ENCODE data around the gene ACTG1. TPM values are rescaled to one million over a fixed set of nuclear protein-coding genes. Genes with fewer than 3 reads are reported as not detected.
"Not testable (repeated sequence)": the region's sequence is repeated elsewhere in the genome, so short reads cannot be mapped to it uniquely, and the experiment has no call there.

Gene ACTG1
- total and polyA plus RNA-seq, 3 donors from 2014 or later: 1,571 to 2,057 (median 1,790) TPM

DNA sequence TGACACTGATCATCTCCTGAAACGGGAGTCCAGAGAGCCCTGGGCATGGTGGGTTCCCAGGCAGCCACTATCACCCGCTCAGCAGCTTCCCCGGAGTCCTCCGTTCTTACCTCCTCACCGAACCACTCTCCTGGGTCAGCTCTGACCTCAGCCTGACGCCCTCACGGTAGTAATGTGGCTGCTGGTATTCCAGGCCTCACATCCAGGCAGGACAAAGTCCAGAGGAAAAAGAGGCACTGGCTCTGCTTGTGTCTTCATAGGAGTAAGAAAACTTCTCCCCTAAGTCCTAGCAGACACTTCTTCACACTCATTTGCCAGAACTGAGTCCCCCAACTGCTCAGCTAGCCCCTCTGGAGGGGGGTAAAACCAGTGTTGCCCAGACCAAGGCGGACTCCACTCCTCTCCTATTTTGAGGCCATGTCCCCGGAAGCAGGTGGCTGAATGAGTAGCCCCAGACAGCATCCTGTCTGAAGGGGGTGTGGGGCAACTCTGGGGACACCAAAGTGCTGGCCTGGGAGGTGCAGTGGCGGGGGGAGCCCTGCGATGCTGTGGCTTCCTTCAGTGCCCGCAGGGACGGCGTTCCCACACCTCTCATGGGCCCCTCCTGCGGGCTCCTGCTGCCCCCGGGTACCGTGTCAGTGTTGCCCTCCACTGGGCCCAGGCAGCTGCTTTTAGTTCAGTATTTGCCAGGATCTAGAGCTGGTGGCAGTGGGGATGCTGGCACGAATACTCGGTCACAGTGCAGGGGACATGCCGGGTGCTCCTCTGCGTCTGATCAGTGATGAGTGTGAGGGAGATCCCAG, 20.9 kb upstream of the ACTG1 start:
- Histone ChIP-seq H3K4me1 (peaks cover 6% of the 10 kb centered on the region), H3K27me3 (no peaks in the 10 kb centered on the region), H3K36me3 (ENCODE audit: low read depth, missing control alignments) (no peaks in the 10 kb centered on the region), H3K27ac (no peak overlapping the region), H3K4me3 (no peak overlapping the region), H3K9me3 (no peaks in the 10 kb centered on the region)
- intact Hi-C loops (cut with DNase I; ENCODE audit: low total_unique reads): no loop called here
- DNase-seq: no peak
- no peak for TF ChIP-seq POLR2A (IDR thresholded peaks at IDR 0.05)
- TF ChIP-seq, protein P1, sequence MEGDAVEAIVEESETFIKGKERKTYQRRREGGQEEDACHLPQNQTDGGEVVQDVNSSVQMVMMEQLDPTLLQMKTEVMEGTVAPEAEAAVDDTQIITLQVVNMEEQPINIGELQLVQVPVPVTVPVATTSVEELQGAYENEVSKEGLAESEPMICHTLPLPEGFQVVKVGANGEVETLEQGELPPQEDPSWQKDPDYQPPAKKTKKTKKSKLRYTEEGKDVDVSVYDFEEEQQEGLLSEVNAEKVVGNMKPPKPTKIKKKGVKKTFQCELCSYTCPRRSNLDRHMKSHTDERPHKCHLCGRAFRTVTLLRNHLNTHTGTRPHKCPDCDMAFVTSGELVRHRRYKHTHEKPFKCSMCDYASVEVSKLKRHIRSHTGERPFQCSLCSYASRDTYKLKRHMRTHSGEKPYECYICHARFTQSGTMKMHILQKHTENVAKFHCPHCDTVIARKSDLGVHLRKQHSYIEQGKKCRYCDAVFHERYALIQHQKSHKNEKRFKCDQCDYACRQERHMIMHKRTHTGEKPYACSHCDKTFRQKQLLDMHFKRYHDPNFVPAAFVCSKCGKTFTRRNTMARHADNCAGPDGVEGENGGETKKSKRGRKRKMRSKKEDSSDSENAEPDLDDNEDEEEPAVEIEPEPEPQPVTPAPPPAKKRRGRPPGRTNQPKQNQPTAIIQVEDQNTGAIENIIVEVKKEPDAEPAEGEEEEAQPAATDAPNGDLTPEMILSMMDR (IDR thresholded peaks at IDR 0.05): no peak
- 80 to 83% methylated on average over 7 to 21 of the region's 21 CpGs for WGBS, 2 donors

DNA sequence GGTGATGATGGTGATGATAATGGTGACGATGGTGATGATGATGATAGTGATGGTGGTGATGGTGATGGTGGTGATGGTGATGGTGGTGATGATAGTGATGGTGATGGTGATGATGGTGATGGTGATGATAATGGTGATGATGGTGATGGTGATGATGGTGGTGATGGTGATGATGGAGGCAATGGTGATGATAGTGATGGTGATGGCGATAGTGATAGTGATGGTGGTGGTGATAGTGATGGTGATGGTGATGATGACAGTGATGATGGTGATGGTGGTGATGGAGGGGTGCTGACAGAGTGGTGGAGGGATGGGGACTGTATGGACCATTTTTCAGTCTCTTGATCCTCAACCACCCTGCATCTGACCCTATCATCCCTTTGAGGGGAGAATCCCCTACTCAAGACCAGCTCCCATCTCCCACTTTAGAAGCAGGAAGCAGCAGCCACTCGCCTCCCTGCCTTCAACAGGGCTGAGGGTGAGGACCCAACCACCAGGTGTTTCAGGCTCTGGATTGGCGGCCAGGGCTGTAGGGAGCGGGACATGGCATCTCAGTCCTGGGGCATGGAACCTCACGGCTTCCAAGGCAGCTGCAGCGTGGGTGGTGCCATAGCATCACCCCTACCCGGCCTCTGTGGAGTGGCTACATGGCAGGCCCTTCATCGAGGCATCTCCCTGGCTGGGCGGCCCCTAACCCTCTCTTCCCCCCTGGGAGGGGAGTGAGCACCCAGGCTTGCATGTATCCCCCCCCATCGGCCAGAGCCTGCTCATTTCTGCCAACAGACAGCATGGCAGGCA, 20.1 kb upstream of the ACTG1 start:
- no peak for DNase-seq
- H3K36me3 ChIP-seq (ENCODE audit: low read depth, missing control alignments): no peaks in the 10 kb centered on the region
- no peak overlapping the region for H3K4me3 ChIP-seq
- H3K4me1 ChIP-seq: peaks cover 6% of the 10 kb centered on the region
- 90 to 96% methylated on average over 7 to 9 of the region's 11 CpGs for WGBS, 2 donors
- H3K27me3 ChIP-seq: no peaks in the 10 kb centered on the region
- TF ChIP-seq POLR2A (IDR thresholded peaks at IDR 0.05): no peak
- TF ChIP-seq, protein P1 (IDR thresholded peaks at IDR 0.05): no peak
- intact Hi-C loops (cut with DNase I; ENCODE audit: low total_unique reads): no loop called here
- no peak overlapping the region for H3K27ac ChIP-seq
- H3K9me3 ChIP-seq: no peaks in the 10 kb centered on the region

DNA sequence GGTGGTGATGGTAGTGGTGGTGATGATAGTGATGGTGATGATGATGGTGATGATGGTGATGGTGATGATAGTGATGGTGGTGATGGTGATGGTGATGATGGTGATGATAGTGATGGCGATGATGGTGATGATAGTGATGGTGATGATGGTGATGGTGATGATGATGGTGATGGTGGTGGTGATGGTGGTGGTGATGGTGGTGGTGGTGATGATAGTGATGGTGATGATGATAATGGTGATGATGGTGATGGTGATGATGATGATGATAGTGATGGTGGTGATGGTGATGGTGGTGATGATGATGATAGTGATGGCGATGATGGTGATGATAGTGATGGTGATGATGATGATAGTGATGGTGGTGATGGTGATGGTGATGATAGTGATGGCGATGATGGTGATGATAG, 19.4 kb upstream of the ACTG1 start:
- intact Hi-C loops (cut with DNase I; ENCODE audit: low total_unique reads); H3K27me3 ChIP-seq; H3K36me3 ChIP-seq (ENCODE audit: low read depth, missing control alignments); DNase-seq; H3K27ac ChIP-seq; H3K4me3 ChIP-seq; H3K4me1 ChIP-seq; H3K9me3 ChIP-seq: not testable (repeated sequence)
- WGBS, 2 donors: 85 to 90% methylated on average over 3 of the region's 3 CpGs

DNA sequence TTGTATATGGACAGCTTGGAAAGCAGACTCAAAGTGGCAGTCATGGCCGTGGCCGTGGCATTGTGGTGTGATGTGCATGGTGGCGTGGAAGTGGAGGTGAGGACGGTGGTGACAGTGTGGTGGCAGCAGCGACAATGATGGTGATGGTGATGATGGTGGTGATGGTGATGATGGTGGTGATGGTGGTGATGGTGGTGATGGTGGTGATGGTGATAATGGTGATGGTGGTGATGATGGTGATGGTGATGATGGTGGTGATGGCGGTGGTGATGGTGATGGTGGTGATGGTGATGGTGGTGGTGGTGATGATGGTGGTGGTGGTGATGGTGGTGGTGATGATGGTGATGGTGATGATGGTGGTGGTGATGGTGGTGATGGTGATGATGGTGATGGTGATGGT, 18.4 kb upstream of the ACTG1 start:
- H3K9me3 ChIP-seq; H3K36me3 ChIP-seq (ENCODE audit: low read depth, missing control alignments); H3K4me1 ChIP-seq; H3K27ac ChIP-seq; DNase-seq; H3K4me3 ChIP-seq; intact Hi-C loops (cut with DNase I; ENCODE audit: low total_unique reads); H3K27me3 ChIP-seq: not testable (repeated sequence)
- 78 to 79% methylated on average over 6 of the region's 6 CpGs for WGBS, 2 donors

DNA sequence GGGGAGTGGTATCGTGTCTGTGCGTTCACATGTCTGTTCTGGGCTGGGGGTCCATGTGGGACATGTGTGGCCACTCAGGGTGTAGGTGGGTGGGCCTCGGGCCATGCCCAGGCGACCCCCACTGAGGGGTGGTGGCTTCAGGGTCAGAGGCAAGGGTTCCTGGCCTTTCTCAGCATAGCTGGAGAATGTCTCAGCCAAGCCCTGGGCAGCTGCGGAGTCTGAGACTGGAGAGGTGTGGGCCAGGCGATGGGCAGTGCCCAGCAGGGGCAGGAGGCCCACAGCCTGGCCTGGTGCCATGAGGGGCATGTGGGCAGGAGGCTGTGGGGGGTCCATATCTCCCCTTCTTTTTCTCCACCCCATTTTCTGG, 16.8 kb upstream of the ACTG1 start:
- WGBS, 2 donors: 85 to 88% methylated on average over 3 to 6 of the region's 6 CpGs
- Histone ChIP-seq H3K4me3 (no peak overlapping the region), H3K27me3 (no peaks in the 10 kb centered on the region), H3K27ac (no peak overlapping the region), H3K36me3 (ENCODE audit: low read depth, missing control alignments) (no peaks in the 10 kb centered on the region), H3K9me3 (no peaks in the 10 kb centered on the region), H3K4me1 (no peaks in the 10 kb centered on the region)
- TF ChIP-seq, protein P1 (IDR thresholded peaks at IDR 0.05): no peak
- DNase-seq: no peak
- intact Hi-C loops (cut with DNase I; ENCODE audit: low total_unique reads): no loop called here

All from testis (tissue), 3 donors.